GM21447 (cell line): ENCODE data around the gene KBTBD12.

ENCODE experiments used
- ATAC-seq: cut with Tn5 transposase; IDR thresholded peaks from one replicate; pipeline ENCODE4 v1.9.1; 2021; ENCODE audit not compliant: unreplicated experiment

Gene KBTBD12

DNA sequence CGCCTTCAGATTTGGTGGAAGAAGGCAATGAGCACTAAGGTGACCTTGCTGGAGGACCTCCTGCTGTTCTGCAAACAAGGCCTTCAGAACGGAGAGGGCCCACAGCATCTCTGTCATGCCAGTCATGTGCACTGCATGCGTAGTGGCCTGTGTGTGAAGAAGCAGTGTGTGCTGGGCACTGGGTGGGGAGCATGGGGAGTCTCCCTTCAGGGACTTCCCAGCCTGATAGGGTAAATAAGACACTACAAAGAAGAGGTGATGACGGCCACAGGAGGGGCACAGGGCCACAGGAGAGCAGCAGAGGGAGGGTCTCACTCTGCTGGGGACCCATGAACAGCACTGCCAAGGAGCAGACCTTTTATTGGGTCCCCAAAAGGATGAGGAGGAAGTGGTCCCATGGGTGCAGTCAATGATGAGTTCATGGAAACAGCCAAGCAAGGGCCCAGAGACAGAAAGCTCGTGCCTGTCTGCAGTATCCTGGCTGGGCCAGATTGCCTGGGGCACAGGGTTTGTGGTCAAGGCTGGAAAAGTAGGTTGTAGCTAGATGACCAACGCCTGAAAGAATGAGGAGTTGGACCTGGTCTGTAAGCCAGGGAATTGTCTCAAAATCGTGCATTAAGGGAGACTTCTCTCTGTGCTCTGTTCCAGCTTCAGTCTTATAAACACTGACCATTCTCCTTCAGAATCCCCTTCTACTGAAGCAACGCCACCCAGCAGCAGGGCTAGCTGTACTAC, 69.4 kb downstream of the KBTBD12 start:
- no peak for ATAC-seq

GRCh38 chr3:127985216-127985615, 70.2 kb downstream of the KBTBD12 start:
- ATAC-seq = no peak

- no peak for ATAC-seq
Measured at GRCh38 chr3:127985655-127986225, 70.7 kb downstream of the KBTBD12 start.

DNA sequence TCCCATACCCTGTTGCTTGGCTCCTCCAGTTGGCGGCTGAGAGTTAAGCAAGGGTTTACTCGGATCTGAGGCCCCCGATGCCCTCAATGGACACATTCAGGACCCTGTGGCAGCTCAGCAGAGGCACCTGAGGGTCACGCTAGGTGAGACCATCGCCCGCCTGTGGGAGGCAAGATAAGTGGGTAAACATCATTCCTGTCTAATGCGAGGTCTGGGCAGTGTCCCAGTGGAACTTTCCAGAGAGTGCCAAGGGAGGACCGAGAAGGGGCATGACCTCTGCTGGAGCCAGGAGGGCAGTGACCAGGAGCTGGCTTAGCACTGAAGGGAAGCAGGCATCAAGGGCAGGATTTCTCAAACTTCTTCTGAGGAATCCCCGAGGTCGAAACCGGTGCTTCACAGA, 71.8 kb downstream of the KBTBD12 start:
- ATAC-seq = no peak

- ATAC-seq = no peak
Measured at GRCh38 chr3:127987309-127987995, 72.4 kb downstream of the KBTBD12 start.

GRCh38 chr3:127988770-127989557, 73.9 kb downstream of the KBTBD12 start:
- no peak for ATAC-seq

- ATAC-seq = no peak
Measured at GRCh38 chr3:127990051-127990450, 75.0 kb downstream of the KBTBD12 start.

GRCh38 chr3:127990461-127990860, 75.4 kb downstream of the KBTBD12 start:
- no peak for ATAC-seq

GRCh38 chr3:127991251-127991650, 76.2 kb downstream of the KBTBD12 start:
- ATAC-seq = no peak

- ATAC-seq = no peak
Measured at GRCh38 chr3:127991681-127992080, 76.6 kb downstream of the KBTBD12 start.

GRCh38 chr3:127992127-127992526, 77.1 kb downstream of the KBTBD12 start:
- ATAC-seq = no peak

DNA sequence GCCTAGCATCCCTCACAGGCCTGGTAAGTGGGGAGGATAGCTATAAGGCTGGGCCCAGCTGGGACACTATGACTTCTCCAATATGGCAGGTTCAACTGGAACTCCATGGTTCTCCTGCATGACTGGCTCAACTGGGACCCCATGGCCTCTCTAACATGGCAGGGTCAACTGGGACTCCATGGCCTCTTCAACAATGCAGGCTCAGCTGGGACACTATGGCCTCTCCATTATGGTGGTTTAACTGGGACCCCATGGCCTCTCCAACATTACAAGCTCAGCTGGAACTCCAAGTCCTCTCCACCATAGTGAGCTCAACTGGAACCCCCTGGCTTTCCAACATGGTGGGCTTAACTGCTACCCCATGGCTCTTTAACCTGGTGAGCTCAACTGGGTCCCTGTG, 79.0 kb downstream of the KBTBD12 start:
- no peak for ATAC-seq

DNA sequence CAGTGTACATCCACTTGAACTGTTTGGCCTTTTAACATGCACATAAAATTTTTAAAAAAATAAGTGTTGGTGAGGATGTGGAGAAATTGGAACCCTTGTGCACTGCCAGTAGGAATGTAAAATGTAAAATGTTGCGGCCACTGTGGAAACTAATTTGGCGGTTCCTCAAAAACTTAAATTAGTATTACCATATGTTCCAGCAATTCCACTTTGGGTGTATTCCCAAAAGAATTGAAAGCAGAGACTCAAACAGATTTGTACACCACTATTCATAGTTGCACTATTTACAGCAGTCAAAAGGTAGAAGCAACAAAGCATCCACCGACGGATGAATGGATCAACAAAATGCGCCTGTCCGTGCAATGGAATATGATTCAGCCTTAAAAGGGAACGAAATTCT, 82.0 kb downstream of the KBTBD12 start:
- ATAC-seq = no peak

DNA sequence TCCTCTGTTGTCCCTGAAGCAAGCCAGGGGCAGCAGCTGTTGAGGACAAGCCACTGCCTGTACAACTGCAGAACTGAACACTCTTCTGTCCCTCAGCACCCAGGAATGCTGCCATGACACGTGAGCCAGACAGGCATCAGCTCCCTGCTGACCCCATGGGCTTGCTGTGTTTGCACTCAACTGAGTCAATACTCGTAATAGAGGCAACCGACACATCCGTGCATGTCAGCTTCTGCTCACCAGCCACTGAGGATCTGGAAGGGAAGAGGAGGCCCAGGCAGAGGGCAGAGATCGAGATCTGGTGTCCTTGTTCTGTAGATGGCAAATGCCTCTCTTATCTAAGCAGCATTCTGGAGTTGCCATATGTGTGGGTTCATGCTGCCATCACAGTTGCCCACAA, 82.9 kb downstream of the KBTBD12 start:
- no peak for ATAC-seq

GRCh38 chr3:127998596-127998995, 83.6 kb downstream of the KBTBD12 start:
- no peak for ATAC-seq

GRCh38 chr3:127999509-128000106, 84.6 kb downstream of the KBTBD12 start:
- no peak for ATAC-seq

GRCh38 chr3:128001576-128001975, 86.5 kb downstream of the KBTBD12 start:
- ATAC-seq = no peak

DNA sequence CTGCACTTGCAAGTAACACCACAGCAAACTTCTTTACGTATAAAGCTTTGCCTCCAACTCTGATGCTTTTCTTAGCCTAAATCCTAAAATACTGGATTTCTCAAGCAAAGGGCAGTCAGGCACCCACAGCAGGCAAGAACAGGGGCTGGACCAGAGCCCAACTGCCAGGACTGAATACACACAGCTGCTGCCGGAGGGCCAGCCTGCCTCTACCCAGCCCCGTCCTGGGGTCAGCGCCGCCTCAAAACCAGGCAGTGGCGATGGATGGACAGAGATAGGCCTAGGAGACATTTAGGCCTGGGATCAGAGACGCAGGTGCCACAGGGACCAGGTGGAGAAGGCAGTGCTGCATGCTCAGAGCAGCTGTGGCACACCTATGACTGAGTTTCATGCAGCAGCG, 89.6 kb downstream of the KBTBD12 start:
- ATAC-seq = no peak

- no peak for ATAC-seq
Measured at GRCh38 chr3:128006061-128007032, 91.3 kb downstream of the KBTBD12 start.

GRCh38 chr3:128007033-128007424, 92.0 kb downstream of the KBTBD12 start:
- ATAC-seq = no peak
